IMR-90 (cell line): Measurements from ENCODE around the gene SRMS. TPM values are rescaled to one million over a fixed set of nuclear protein-coding genes. Genes with fewer than 3 reads are reported as not detected.

Experiments
- ATAC-seq: fragments of 200-7000 bp; cut with Tn5 transposase; 2 replicates; pipeline ENCODE4 v1.9.1; 2020; ENCODE audit warnings: low read depth, mild to moderate bottlenecking, moderate library complexity
- BruUV-seq: library from RNA; stranded (reverse); fragments of 400-500 nt; replicated peaks from 2 replicates; lab custom pipeline; 2021; lab: Mats Ljungman, UMichigan
- CTCF ChIA-PET: fragments of 300-600 bp; formaldehyde crosslinking; extraction: SDS; loops from one replicate; lab custom pipeline; 2021; ENCODE audit warnings: antibody characterized with exemption; lab: Yijun Ruan, JAX
- POLR2A ChIA-PET: fragments of 300-600 bp; sonication (Branson Sonifier 250); formaldehyde crosslinking; loops from one replicate; lab custom pipeline; 2022; ENCODE audit warnings: antibody characterized with exemption; ENCODE audit not compliant: unreplicated experiment; lab: Charles Lee
- DNase-seq: peaks from one replicate; pipeline ENCODE4 v3.0.0; 2013
- H2AFZ ChIP-seq: replicated peaks from 2 replicates; pipeline ENCODE3; 2013; ENCODE audit warnings: low read length, mild to moderate bottlenecking; ENCODE audit not compliant: poor library complexity
- H2AK5ac ChIP-seq: 2 replicates; pipeline ENCODE4 v1.6.1; 2013; ENCODE audit warnings: low read depth, low read length, inconsistent platforms
- H2AK9ac ChIP-seq: replicated peaks from 2 replicates; pipeline ENCODE3; 2013; ENCODE audit warnings: mild to moderate bottlenecking, low read depth, low read length, moderate library complexity; ENCODE audit not compliant: poor library complexity
- H2BK120ac ChIP-seq: 2 replicates; pipeline ENCODE4 v1.6.1; 2013; ENCODE audit warnings: low read depth, low read length, inconsistent platforms
- H2BK15ac ChIP-seq: 3 replicates; pipeline ENCODE4 v1.6.1; 2013; ENCODE audit warnings: low read depth, low read length, inconsistent platforms
- H2BK20ac ChIP-seq: 2 replicates; pipeline ENCODE4 v1.6.1; 2013; ENCODE audit warnings: low read depth, mild to moderate bottlenecking, inconsistent platforms, low read length, moderate library complexity
- H2BK5ac ChIP-seq: 2 replicates; pipeline ENCODE4 v1.6.1; 2013; ENCODE audit warnings: mild to moderate bottlenecking, low read depth, low read length, inconsistent platforms; ENCODE audit not compliant: poor library complexity, severe bottlenecking
- H3K14ac ChIP-seq: replicated peaks from 2 replicates; pipeline ENCODE4 v1.6.1; 2013; ENCODE audit warnings: low read depth, low read length, inconsistent platforms
- H3K18ac ChIP-seq: 2 replicates; pipeline ENCODE4 v1.6.1; 2013; ENCODE audit warnings: low read depth, low read length, control low read depth
- H3K23ac ChIP-seq: 2 replicates; pipeline ENCODE4 v1.6.1; 2013; ENCODE audit warnings: low read depth, low read length, inconsistent platforms
- H3K27ac ChIP-seq: 2 replicates; pipeline ENCODE4 v1.5.1; 2013; ENCODE audit warnings: mild to moderate bottlenecking, control low read depth, low read length; ENCODE audit not compliant: insufficient read depth
- H3K27me3 ChIP-seq: 2 replicates; pipeline ENCODE4 v1.6.1; 2013; ENCODE audit warnings: low read length; ENCODE audit not compliant: control insufficient read depth, insufficient read depth
- H3K36me3 ChIP-seq: 2 replicates; pipeline ENCODE4 v1.6.1; 2013; ENCODE audit warnings: low read length, mixed read lengths; ENCODE audit not compliant: control insufficient read depth, insufficient read depth
- H3K4ac ChIP-seq: 2 replicates; pipeline ENCODE4 v1.6.1; 2013; ENCODE audit warnings: low read depth, low read length, inconsistent platforms
- H3K4me1 ChIP-seq: 2 replicates; pipeline ENCODE4 v1.6.1; 2013; ENCODE audit warnings: low read length, mixed read lengths; ENCODE audit not compliant: control insufficient read depth, insufficient read depth
- H3K4me2 ChIP-seq: 2 replicates; pipeline ENCODE4 v1.6.1; 2013; ENCODE audit warnings: low read depth, mild to moderate bottlenecking, control low read depth, low read length, moderate library complexity
- H3K4me3 ChIP-seq: 2 replicates; pipeline ENCODE4 v1.5.1; 2013; ENCODE audit warnings: low read depth, mild to moderate bottlenecking, control low read depth, low read length, moderate library complexity; ENCODE audit not compliant: insufficient read depth
- H3K56ac ChIP-seq: 2 replicates; pipeline ENCODE4 v1.6.1; 2013; ENCODE audit warnings: low read length, inconsistent platforms; ENCODE audit not compliant: insufficient read depth; ENCODE audit errors: extremely low read depth
- H3K79me1 ChIP-seq, 2 experiments: 2 replicates each; pipeline ENCODE4 v1.6.1; 2013; ENCODE audit warnings: low read length in 2 of 2, inconsistent platforms in 1 of 2, low read depth in 1 of 2
- H3K9ac ChIP-seq: 2 replicates; pipeline ENCODE4 v1.6.1; 2013; ENCODE audit warnings: low read depth, low read length, control low read depth
- H3K9me1 ChIP-seq: 2 replicates; pipeline ENCODE4 v1.6.1; 2013; ENCODE audit warnings: low read length, inconsistent platforms; ENCODE audit not compliant: insufficient read depth
- H3K9me3 ChIP-seq: 2 replicates; pipeline ENCODE4 v1.6.1; 2013; ENCODE audit warnings: low read length; ENCODE audit not compliant: control insufficient read depth, insufficient read depth
- H4K20me1 ChIP-seq: 2 replicates; pipeline ENCODE4 v1.6.1; 2013; ENCODE audit warnings: low read length, inconsistent platforms; ENCODE audit not compliant: insufficient read depth
- H4K5ac ChIP-seq: 2 replicates; pipeline ENCODE4 v1.6.1; 2013; ENCODE audit warnings: mild to moderate bottlenecking, low read depth, low read length, control low read depth
- H4K8ac ChIP-seq, 2 experiments: 2 replicates each; pipeline ENCODE4 v1.6.1; 2013; ENCODE audit warnings: low read depth in 2 of 2, low read length in 2 of 2, control low read depth in 1 of 2, inconsistent platforms in 1 of 2
- H4K91ac ChIP-seq: 2 replicates; pipeline ENCODE4 v1.6.1; 2013; ENCODE audit warnings: low read depth, low read length, inconsistent platforms; ENCODE audit not compliant: insufficient read depth
- BHLHE40 ChIP-seq: fragments of 150-350 bp; IDR thresholded peaks from 2 replicates; pipeline ENCODE4 v1.6.1; 2016; ENCODE audit warnings: mild to moderate bottlenecking, low read depth, low read length
- CTCF ChIP-seq: conservative IDR thresholded peaks from 2 replicates; pipeline ENCODE4 v1.5.1; 2012; ENCODE audit warnings: mild to moderate bottlenecking, low read depth, low read length, improper control_type of control experiment
- ELK1 ChIP-seq: fragments of 150-350 bp; IDR thresholded peaks from 2 replicates; pipeline ENCODE4 v1.6.1; 2016; ENCODE audit warnings: low read depth, mild to moderate bottlenecking, low read length, moderate library complexity, borderline replicate concordance
- FOS ChIP-seq: fragments of 150-350 bp; IDR thresholded peaks from 2 replicates; pipeline ENCODE4 v1.6.1; 2016; ENCODE audit warnings: low read depth, low read length
- MAFK ChIP-seq: IDR thresholded peaks from 2 replicates; pipeline ENCODE4 v1.6.1; 2012; ENCODE audit warnings: low read depth, low read length, improper control_type of control experiment
- MAZ ChIP-seq: IDR thresholded peaks from 2 replicates; pipeline ENCODE4 v1.6.1; 2012; ENCODE audit warnings: low read depth, mild to moderate bottlenecking, low read length, improper control_type of control experiment, moderate library complexity, borderline replicate concordance
- NFE2L2 ChIP-seq: fragments of 150-350 bp; IDR thresholded peaks from 2 replicates; pipeline ENCODE4 v1.6.1; 2016; ENCODE audit warnings: low read depth, mild to moderate bottlenecking, low read length
- POLR2A ChIP-seq: IDR thresholded peaks from 2 replicates; pipeline ENCODE4 v1.6.1; 2012; ENCODE audit warnings: mild to moderate bottlenecking, low read depth, low read length
- RAD21 ChIP-seq: IDR thresholded peaks from 2 replicates; pipeline ENCODE4 v1.6.1; 2012; ENCODE audit warnings: low read length, improper control_type of control experiment
- RFX5 ChIP-seq: IDR thresholded peaks from 2 replicates; pipeline ENCODE4 v1.8.0; 2012; ENCODE audit warnings: low read depth, mild to moderate bottlenecking, low read length, moderate library complexity
- SMC3 ChIP-seq: fragments of 150-350 bp; IDR thresholded peaks from 2 replicates; pipeline ENCODE4 v1.6.1; 2016; ENCODE audit warnings: low read depth, mild to moderate bottlenecking, antibody characterized with exemption, low read length, moderate library complexity
- USF2 ChIP-seq: fragments of 150-350 bp; IDR thresholded peaks from 2 replicates; pipeline ENCODE4 v1.6.1; 2017; ENCODE audit warnings: mild to moderate bottlenecking, antibody characterized with exemption, low read length, low read depth
- WGBS, 2 experiments: methylation state at CpG; one replicate each; pipeline versions ENCODE4 v1.1.5 to v1.1.7; 2013; ENCODE audit warnings: missing lambda C conversion rate in 2 of 2; ENCODE audit not compliant: insufficient read length in 1 of 2; ENCODE audit errors: extremely low coverage in 2 of 2; 5-methylcytosine and 5-hydroxymethylcytosine counted together
- dilution Hi-C: fragments of 300-500 bp; cut with HindIII; formaldehyde crosslinking; loops from one replicate; pipeline ENCODE4 v1.14.3; 2018; ENCODE audit warnings: low sequenced_read_pairs; ENCODE audit not compliant: unreplicated experiment
- in situ Hi-C: fragments of 300-500 bp; cut with MboI; formaldehyde crosslinking; loops from 3 replicates; pipeline ENCODE4 v1.14.3; 2019; ENCODE audit warnings: low sequenced_read_pairs, inconsistent platforms, mixed read lengths
- intact Hi-C: fragments of 100-400 bp; cut with micrococcal nuclease; formaldehyde crosslinking; loops from 2 replicates; pipeline ENCODE4 v1.10.0; 2022
- polyA plus RNA-seq, 3 experiments: library from polyadenylated mRNA; depleted of rRNA; stranded (reverse); fragments of >200 nt; gene quantifications; 2 replicates each; pipeline ENCODE4 v1.2.3, GENCODE V29; 2012; ENCODE audit warnings: low replicate concordance in 1 of 3
- total RNA-seq: library from RNA; depleted of rRNA; stranded (reverse); fragments of >200 nt; gene quantifications from 2 replicates; pipeline ENCODE4 v1.2.3, GENCODE V29; 2012

The SRMS gene
- total and polyA plus RNA-seq, 2 of the 4 experiments (the other 2 are of a cell fraction): not detected

- Histone ChIP-seq H3K4me3 (no peak overlapping the region), H4K20me1 (peaks cover 4% of the 10 kb centered on the region; the same call in 1 of the 2 replicates), H2BK15ac (no peak overlapping the region), H2AFZ (no peak overlapping the region), H2AK5ac (no peak overlapping the region), H3K4ac (no peak overlapping the region), H4K91ac (no peak overlapping the region), H3K27ac (no peak overlapping the region), H3K23ac (no peak overlapping the region), H3K4me2 (no peak overlapping the region), H2BK5ac (no peak overlapping the region), H4K5ac (no peak overlapping the region), H3K18ac (no peak overlapping the region), H3K27me3 (peaks cover 18% of the 10 kb centered on the region), H2BK120ac (no peak overlapping the region), H3K36me3 (no peaks in the 10 kb centered on the region), H3K9me3 (no peaks in the 10 kb centered on the region), H3K56ac (no peak overlapping the region), H3K9me1 (no peaks in the 10 kb centered on the region), H4K8ac (no peak overlapping the region), H3K9ac (no peak overlapping the region), H3K14ac (no peak overlapping the region), H2BK20ac (no peak overlapping the region), H3K4me1 (no peaks in the 10 kb centered on the region), H2AK9ac (no peak overlapping the region), H3K79me1 (no peaks in the 10 kb centered on the region)
- WGBS, 2 experiments: 50% methylated on average over 2 of the region's 4 CpGs; no CpG with 5 or more reads in 1 of the 2 experiments
- in situ Hi-C loops: no loop called here
- dilution Hi-C loops: no loop called here
- TF ChIP-seq RAD21: no peak
- no peak for TF ChIP-seq BHLHE40
- no peak for TF ChIP-seq NFE2L2
- no peak for TF ChIP-seq RFX5
- TF ChIP-seq CTCF: no peak
- TF ChIP-seq FOS: no peak
- no peak for TF ChIP-seq POLR2A
- no peak for TF ChIP-seq USF2
- no peak for TF ChIP-seq SMC3
- TF ChIP-seq ELK1: no peak
- TF ChIP-seq MAZ: no peak
- no peak for TF ChIP-seq MAFK
- intact Hi-C loops: no loop called here
- ChIA-PET POLR2A (no interaction called here), CTCF (no interaction called here)
- BruUV-seq: no TSS peak
- ATAC-seq (no peak), DNase-seq (no peak)
Measured at GRCh38 chr20:63491078-63491477, 56.5 kb downstream of the SRMS start.
